ENCODE data around the gene FAM107A. TPM values are rescaled to one million over a fixed set of nuclear protein-coding genes. Genes with fewer than 3 reads are reported as not detected.

Gene FAM107A
- polyA plus RNA-seq, 3 donors, result not detected

- no peaks in the 10 kb centered on the region for H3K4me1 Mint-ChIP-seq
- Histone ChIP-seq H4K20me1 (ENCODE audit: insufficient read depth, low read length) (no peaks in the 10 kb centered on the region), H3K4me3 (replicated peaks in 1 of 3; ENCODE audit: low read depth in 2 of 3, low read length in 3 of 3) (no peak overlapping the region), H3K79me2 (ENCODE audit: insufficient read depth, low read length) (no peaks in the 10 kb centered on the region), H2AFZ (ENCODE audit: insufficient read depth, low read depth, low read length, poor library complexity, severe bottlenecking) (no peak overlapping the region), H3K27me3 (ENCODE audit: control insufficient read depth in 2 of 2, insufficient read depth in 2 of 2, low read length in 2 of 2) (no peaks in the 10 kb centered on the region), H3K9ac (ENCODE audit: insufficient read depth, low read length, poor library complexity, severe bottlenecking) (no peak overlapping the region), H3K4me2 (replicated peaks; ENCODE audit: extremely low read depth, low read length, poor library complexity, severe bottlenecking) (no peak overlapping the region), H3K4me1 (ENCODE audit: control insufficient read depth in 1 of 2, insufficient read depth in 2 of 2, low read length in 2 of 2) (no peaks in the 10 kb centered on the region), H3K27ac (ENCODE audit: low read depth in 1 of 2, low read length in 2 of 2) (no peak overlapping the region), H3K36me3 (replicated peaks in 1 of 2; ENCODE audit: control insufficient read depth in 1 of 2, insufficient read depth in 2 of 2, low read length in 2 of 2) (no peaks in the 10 kb centered on the region), H3K9me3 (replicated peaks in 1 of 2; ENCODE audit: control insufficient read depth in 1 of 2, insufficient read depth in 1 of 2, low read length in 2 of 2) (no peaks in the 10 kb centered on the region)
- H3K36me3 Mint-ChIP-seq, result no peaks in the 10 kb centered on the region
- no peak overlapping the region for H3K4me3 Mint-ChIP-seq
- H3K27ac Mint-ChIP-seq, result no peak overlapping the region
- peaks cover 0 to 11% (median 4%) of the 10 kb centered on the region in 3 donors for H3K27me3 Mint-ChIP-seq (ENCODE audit: low read depth in 3 of 3)
- TF ChIP-seq CTCF (IDR thresholded peaks at IDR 0.05), result no peak
- intact Hi-C loops (cut with micrococcal nuclease), result no loop called here
- DNase-seq, result no peak
- 100% methylated on average over 1 of the region's 3 CpGs for WGBS (ENCODE audit: insufficient coverage)
- peaks cover 0 to 9% (median 2%) of the 10 kb centered on the region in 7 donors for H3K9me3 Mint-ChIP-seq
Observed at GRCh38 chr3:58544541-58544940, 32.6 kb downstream of the FAM107A start.

GRCh38 chr3:58540176-58540858 is 36.9 kb downstream of the FAM107A start:
- WGBS (ENCODE audit: insufficient coverage), result 96% methylated on average over 7 of the region's 8 CpGs
- no peak for DNase-seq
- H3K36me3 ChIP-seq (replicated peaks in 1 of 2; ENCODE audit: control insufficient read depth in 1 of 2, insufficient read depth in 2 of 2, low read length in 2 of 2), result no peaks in the 10 kb centered on the region
- H3K9ac ChIP-seq (ENCODE audit: insufficient read depth, low read length, poor library complexity, severe bottlenecking), result no peak overlapping the region
- H3K27ac Mint-ChIP-seq, result no peak overlapping the region
- no peaks in the 10 kb centered on the region for H4K20me1 ChIP-seq (ENCODE audit: insufficient read depth, low read length)
- H3K4me3 Mint-ChIP-seq, result no peak overlapping the region
- no peak overlapping the region for H3K4me2 ChIP-seq (replicated peaks; ENCODE audit: extremely low read depth, low read length, poor library complexity, severe bottlenecking)
- no peaks in the 10 kb centered on the region for H3K79me2 ChIP-seq (ENCODE audit: insufficient read depth, low read length)
- intact Hi-C loops (cut with micrococcal nuclease), result no loop called here
- H2AFZ ChIP-seq (ENCODE audit: insufficient read depth, low read depth, low read length, poor library complexity, severe bottlenecking), result no peak overlapping the region
- peaks cover 11 to 16% of the 10 kb centered on the region in 2 donors for H3K4me1 ChIP-seq (ENCODE audit: control insufficient read depth in 1 of 2, insufficient read depth in 2 of 2, low read length in 2 of 2)
- no peak for TF ChIP-seq CTCF (IDR thresholded peaks at IDR 0.05)
- no peaks in the 10 kb centered on the region for H3K36me3 Mint-ChIP-seq
- no peak overlapping the region for H3K4me3 ChIP-seq (replicated peaks in 1 of 3; ENCODE audit: low read depth in 2 of 3, low read length in 3 of 3)
- peaks cover 2 to 11% (median 3%) of the 10 kb centered on the region in 3 donors for H3K27me3 Mint-ChIP-seq (ENCODE audit: low read depth in 3 of 3)
- H3K9me3 ChIP-seq (replicated peaks in 1 of 2; ENCODE audit: control insufficient read depth in 1 of 2, insufficient read depth in 1 of 2, low read length in 2 of 2), result no peaks in the 10 kb centered on the region
- H3K27me3 ChIP-seq (ENCODE audit: control insufficient read depth in 2 of 2, insufficient read depth in 2 of 2, low read length in 2 of 2), result no peaks in the 10 kb centered on the region
- H3K27ac ChIP-seq (ENCODE audit: low read depth in 1 of 2, low read length in 2 of 2), result no peak overlapping the region
- H3K4me1 Mint-ChIP-seq, result peaks cover 24% of the 10 kb centered on the region
- peaks cover 0 to 4% (median 0%) of the 10 kb centered on the region in 7 donors for H3K9me3 Mint-ChIP-seq

Measured in CD14-positive monocyte (primary cell).